HG02678 (cell line): ENCODE measurements around the gene TBC1D10A.

Source experiments
- ATAC-seq: cut with Tn5 transposase; IDR thresholded peaks from one replicate; pipeline ENCODE4 v1.9.1; 2021; ENCODE audit warnings: mild to moderate bottlenecking, moderate library complexity; ENCODE audit not compliant: unreplicated experiment

The TBC1D10A gene

GRCh38 chr22:30321461-30321860, 5.3 kb downstream of the TBC1D10A start:
- ATAC-seq, result no peak

GRCh38 chr22:30320021-30320556, 6.7 kb downstream of the TBC1D10A start:
- ATAC-seq, result no peak

- ATAC-seq, result no peak
Measured at GRCh38 chr22:30318799-30319419, 7.8 kb downstream of the TBC1D10A start.

GRCh38 chr22:30317778-30318177, 9.0 kb downstream of the TBC1D10A start:
- ATAC-seq, result no peak

GRCh38 chr22:30315962-30316576, 10.7 kb downstream of the TBC1D10A start:
- ATAC-seq, result no peak

- peak; percentile 49 for ATAC-seq
Measured at GRCh38 chr22:30314915-30315314, 11.8 kb downstream of the TBC1D10A start.

- no peak for ATAC-seq
Measured at GRCh38 chr22:30313527-30314363, 13.0 kb downstream of the TBC1D10A start.

- ATAC-seq, result no peak
Measured at GRCh38 chr22:30312053-30312452, 14.7 kb downstream of the TBC1D10A start.

GRCh38 chr22:30310881-30311771, 15.6 kb downstream of the TBC1D10A start:
- no peak for ATAC-seq

- ATAC-seq, result no peak
Measured at GRCh38 chr22:30309951-30310741, 16.6 kb downstream of the TBC1D10A start.

GRCh38 chr22:30308518-30309230, 18.1 kb downstream of the TBC1D10A start:
- peak; percentile 42 for ATAC-seq

- ATAC-seq, result no peak
Measured at GRCh38 chr22:30308093-30308492, 18.6 kb downstream of the TBC1D10A start.

- ATAC-seq, result no peak
Measured at GRCh38 chr22:30307041-30307574, 19.6 kb downstream of the TBC1D10A start.

GRCh38 chr22:30306627-30307011, 20.1 kb downstream of the TBC1D10A start:
- ATAC-seq, result no peak

- ATAC-seq, result no peak
Measured at GRCh38 chr22:30305906-30306626, 20.7 kb downstream of the TBC1D10A start.

GRCh38 chr22:30305519-30305905, 21.2 kb downstream of the TBC1D10A start:
- ATAC-seq, result peak; percentile 47

GRCh38 chr22:30304495-30305244, 22.1 kb downstream of the TBC1D10A start:
- ATAC-seq, result no peak

- no peak for ATAC-seq
Measured at GRCh38 chr22:30302810-30303138, 24.0 kb downstream of the TBC1D10A start.
